Activated T-helper 1 cell treated with anti-CD3 and anti-CD28 coated beads, Interleukin-12 subunit alpha, Interleukin-12 subunit beta, Interleukin-2, Interleukin-4 antibody, amounts not matched to agents 30 ng/mL and 10 ng/mL and 1 ng/mL, durations not matched to agents 14 hours and 24 hours and 36 hours (primary cell): ENCODE data around the gene FKBP9. TPM values are rescaled to one million over a fixed set of nuclear protein-coding genes. Genes with fewer than 3 reads are reported as not detected.
"Not testable (repeated sequence)": the region's sequence is repeated elsewhere in the genome, so short reads cannot be mapped to it uniquely, and the experiment has no call there.

Experiments
- DNase-seq: peaks from one replicate; pipeline ENCODE4 v3.0.0; 2021; ENCODE audit warnings: low spot score
- H3K27ac Mint-ChIP-seq: one replicate; pipeline ENCODE4 v1.8.0; 2021; ENCODE audit warnings: mild to moderate bottlenecking, mixed read lengths
- H3K27me3 Mint-ChIP-seq: one replicate; pipeline ENCODE4 v1.8.0; 2022; ENCODE audit warnings: mild to moderate bottlenecking, moderate library complexity, mixed read lengths; ENCODE audit not compliant: insufficient read depth
- H3K36me3 Mint-ChIP-seq: one replicate; pipeline ENCODE4 v1.8.0; 2021; ENCODE audit warnings: low read depth, mixed read lengths
- H3K4me1 Mint-ChIP-seq: one replicate; pipeline ENCODE4 v1.8.0; 2021; ENCODE audit warnings: low read depth, mixed read lengths
- H3K4me3 Mint-ChIP-seq: one replicate; pipeline ENCODE4 v1.8.0; 2021; ENCODE audit warnings: mild to moderate bottlenecking, moderate library complexity, mixed read lengths
- H3K9me3 Mint-ChIP-seq: one replicate; pipeline ENCODE4 v1.8.0; 2021; ENCODE audit warnings: mixed read lengths
- intact Hi-C: fragments of 100-400 bp; cut with micrococcal nuclease; formaldehyde crosslinking; loops from one replicate; pipeline ENCODE4 v1.15.1; 2024
- total RNA-seq: library from RNA; stranded (reverse); gene quantifications from 2 replicates; pipeline ENCODE4 v1.2.3, GENCODE V29; 2022

FKBP9 gene, protein sequence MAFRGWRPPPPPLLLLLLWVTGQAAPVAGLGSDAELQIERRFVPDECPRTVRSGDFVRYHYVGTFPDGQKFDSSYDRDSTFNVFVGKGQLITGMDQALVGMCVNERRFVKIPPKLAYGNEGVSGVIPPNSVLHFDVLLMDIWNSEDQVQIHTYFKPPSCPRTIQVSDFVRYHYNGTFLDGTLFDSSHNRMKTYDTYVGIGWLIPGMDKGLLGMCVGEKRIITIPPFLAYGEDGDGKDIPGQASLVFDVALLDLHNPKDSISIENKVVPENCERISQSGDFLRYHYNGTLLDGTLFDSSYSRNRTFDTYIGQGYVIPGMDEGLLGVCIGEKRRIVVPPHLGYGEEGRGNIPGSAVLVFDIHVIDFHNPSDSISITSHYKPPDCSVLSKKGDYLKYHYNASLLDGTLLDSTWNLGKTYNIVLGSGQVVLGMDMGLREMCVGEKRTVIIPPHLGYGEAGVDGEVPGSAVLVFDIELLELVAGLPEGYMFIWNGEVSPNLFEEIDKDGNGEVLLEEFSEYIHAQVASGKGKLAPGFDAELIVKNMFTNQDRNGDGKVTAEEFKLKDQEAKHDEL
- 0.52 and 2.4 TPM in 2 replicates for total RNA-seq

DNA sequence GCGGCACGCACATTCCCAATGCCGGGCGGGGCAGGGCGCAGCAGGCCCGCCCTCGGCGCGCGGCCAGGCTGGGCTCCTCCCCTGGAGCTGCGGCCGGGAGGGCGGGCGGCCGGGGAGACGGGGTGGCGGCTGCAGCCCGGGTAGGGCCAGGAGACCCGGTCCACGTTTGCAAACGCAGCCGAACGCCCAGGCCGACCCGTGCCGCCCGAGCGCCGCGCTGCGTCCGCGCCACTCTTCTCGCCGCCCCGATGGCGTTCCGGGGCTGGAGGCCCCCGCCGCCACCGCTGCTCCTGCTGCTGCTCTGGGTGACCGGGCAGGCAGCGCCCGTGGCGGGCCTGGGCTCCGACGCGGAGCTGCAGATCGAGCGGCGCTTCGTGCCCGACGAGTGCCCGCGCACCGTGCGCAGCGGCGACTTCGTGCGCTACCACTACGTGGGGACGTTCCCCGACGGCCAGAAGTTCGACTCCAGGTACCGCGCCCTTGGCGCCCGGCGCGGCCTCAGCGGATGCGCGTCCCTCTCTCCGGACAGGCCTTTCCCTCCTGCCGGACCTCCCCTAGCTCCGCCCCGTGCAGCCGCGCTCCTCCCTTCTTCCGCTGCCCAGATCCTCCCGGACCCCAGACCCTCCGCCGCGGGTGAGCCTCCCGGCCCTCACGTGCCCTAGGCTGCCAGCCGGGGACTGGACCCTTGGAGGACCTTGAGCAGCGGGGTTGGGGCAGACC is at the start of gene FKBP9:
FKBP9 (plus strand) TSS at position 115 of the 720 bp plus-strand sequence; CDS start at position 249, 134 bp downstream.
- peak within 1 kb of the TSS; percentile 79 for H3K4me3 Mint-ChIP-seq
- H3K36me3 Mint-ChIP-seq = peaks cover 2% of the 10 kb centered on the region
- H3K27me3 Mint-ChIP-seq = peaks cover 31% of the 10 kb centered on the region
- no peaks in the 10 kb centered on the region for H3K9me3 Mint-ChIP-seq
- intact Hi-C loops = loop anchor here (5.0 kb wide), 1 partner anchor 155 kb away; no protein-coding TSS in a partner anchor
- DNase-seq = no peak
- peaks cover 6% of the 10 kb centered on the region for H3K4me1 Mint-ChIP-seq
- peak within 1 kb of the TSS; percentile 2 for H3K27ac Mint-ChIP-seq

GRCh38 chr7:32910195-32910594 is 47.0 kb upstream of the FKBP9 start:
- H3K4me3 Mint-ChIP-seq = no peak overlapping the region
- DNase-seq = no peak
- no peaks in the 10 kb centered on the region for H3K27me3 Mint-ChIP-seq
- H3K27ac Mint-ChIP-seq = no peak overlapping the region
- peaks cover 3% of the 10 kb centered on the region for H3K36me3 Mint-ChIP-seq
- H3K4me1 Mint-ChIP-seq = peaks cover 12% of the 10 kb centered on the region
- intact Hi-C loops = no loop called here
- H3K9me3 Mint-ChIP-seq = no peaks in the 10 kb centered on the region

DNA sequence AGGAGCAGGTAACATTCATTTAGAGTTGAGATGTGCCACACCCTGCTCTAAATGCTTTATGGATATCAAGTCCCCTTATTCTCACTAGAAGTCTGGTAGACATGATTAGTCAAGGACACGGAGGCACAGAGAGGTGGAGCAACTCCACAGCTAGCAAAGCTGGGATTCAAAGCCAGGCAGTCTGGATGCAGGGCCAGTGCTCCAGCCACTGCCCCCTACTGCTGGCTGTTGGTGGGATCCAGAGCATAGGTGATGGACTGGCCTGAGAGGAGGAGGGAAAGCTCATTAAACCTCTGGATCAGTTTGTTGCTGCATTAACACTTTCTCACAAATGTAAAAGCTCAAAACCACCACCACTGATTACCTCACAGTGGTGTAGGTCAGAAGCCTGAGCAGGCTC is 43.1 kb upstream of the FKBP9 start:
- H3K36me3 Mint-ChIP-seq = peaks cover 18% of the 10 kb centered on the region
- H3K4me3 Mint-ChIP-seq = no peak overlapping the region
- no peaks in the 10 kb centered on the region for H3K9me3 Mint-ChIP-seq
- H3K27ac Mint-ChIP-seq = peak overlapping the region; percentile 46
- DNase-seq = no peak
- no peaks in the 10 kb centered on the region for H3K27me3 Mint-ChIP-seq
- H3K4me1 Mint-ChIP-seq = peaks cover 13% of the 10 kb centered on the region
- intact Hi-C loops = no loop called here

- DNase-seq = no peak
- Mint-ChIP-seq H3K4me1 (peaks cover 13% of the 10 kb centered on the region), H3K27me3 (no peaks in the 10 kb centered on the region), H3K4me3 (no peak overlapping the region), H3K9me3 (no peaks in the 10 kb centered on the region), H3K27ac (no peak overlapping the region), H3K36me3 (peaks cover 18% of the 10 kb centered on the region)
- intact Hi-C loops = no loop called here
Observed at GRCh38 chr7:32915041-32915536, 42.2 kb upstream of the FKBP9 start.

DNA sequence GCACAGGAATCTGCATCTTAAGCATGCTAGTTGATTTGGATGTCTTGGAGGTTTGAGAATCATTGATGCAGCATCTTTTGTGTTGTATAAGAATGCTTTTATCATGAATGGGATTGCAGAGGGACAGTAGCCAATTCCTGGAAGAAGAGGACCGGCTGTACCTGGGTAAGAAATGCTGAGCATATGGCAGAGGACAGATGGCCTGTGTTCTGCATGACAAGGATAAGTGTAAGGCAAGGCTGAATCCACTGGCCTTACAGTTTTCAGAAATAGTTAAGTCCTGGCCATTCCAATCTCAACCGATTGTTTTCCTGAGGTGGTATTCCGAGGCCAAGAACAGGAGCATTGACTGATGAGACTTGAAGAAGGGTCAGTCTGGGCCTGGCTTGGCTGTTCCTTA is 41.2 kb upstream of the FKBP9 start:
- no peak for DNase-seq
- Mint-ChIP-seq H3K36me3 (peaks cover 18% of the 10 kb centered on the region), H3K27ac (no peak overlapping the region), H3K4me3 (no peak overlapping the region), H3K27me3 (no peaks in the 10 kb centered on the region), H3K4me1 (peaks cover 13% of the 10 kb centered on the region), H3K9me3 (no peaks in the 10 kb centered on the region)
- intact Hi-C loops = no loop called here

GRCh38 chr7:32916994-32917393 is 40.2 kb upstream of the FKBP9 start:
- DNase-seq, intact Hi-C loops, H3K4me3 Mint-ChIP-seq, H3K27me3 Mint-ChIP-seq, H3K27ac Mint-ChIP-seq, H3K9me3 Mint-ChIP-seq: not testable (repeated sequence)
- peaks cover 13% of the 10 kb centered on the region for H3K4me1 Mint-ChIP-seq
- peaks cover 21% of the 10 kb centered on the region for H3K36me3 Mint-ChIP-seq

DNA sequence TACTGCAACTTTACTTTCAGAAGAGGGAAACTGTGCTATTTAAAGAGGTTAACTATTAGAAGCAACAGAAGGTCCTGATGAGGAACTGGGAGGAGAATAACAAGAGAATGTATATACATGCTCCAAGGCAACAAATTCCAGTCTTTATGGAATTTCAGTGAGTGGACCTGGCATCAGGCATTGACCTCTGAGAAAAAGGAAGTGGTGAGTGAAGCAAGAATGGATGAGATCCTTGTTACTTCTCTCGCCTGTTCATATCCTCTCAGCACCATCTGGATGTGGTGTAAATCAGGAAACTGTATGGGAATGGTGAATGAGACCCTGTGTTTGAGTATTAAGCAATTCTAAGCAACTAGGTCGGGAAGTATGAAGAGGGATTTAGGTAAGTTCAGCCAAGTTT is 35.3 kb upstream of the FKBP9 start:
- intact Hi-C loops = no loop called here
- no peaks in the 10 kb centered on the region for H3K27me3 Mint-ChIP-seq
- H3K4me1 Mint-ChIP-seq = no peaks in the 10 kb centered on the region
- H3K4me3 Mint-ChIP-seq = no peak overlapping the region
- no peak overlapping the region for H3K27ac Mint-ChIP-seq
- peaks cover 24% of the 10 kb centered on the region for H3K36me3 Mint-ChIP-seq
- H3K9me3 Mint-ChIP-seq = no peaks in the 10 kb centered on the region
- DNase-seq = no peak

DNA sequence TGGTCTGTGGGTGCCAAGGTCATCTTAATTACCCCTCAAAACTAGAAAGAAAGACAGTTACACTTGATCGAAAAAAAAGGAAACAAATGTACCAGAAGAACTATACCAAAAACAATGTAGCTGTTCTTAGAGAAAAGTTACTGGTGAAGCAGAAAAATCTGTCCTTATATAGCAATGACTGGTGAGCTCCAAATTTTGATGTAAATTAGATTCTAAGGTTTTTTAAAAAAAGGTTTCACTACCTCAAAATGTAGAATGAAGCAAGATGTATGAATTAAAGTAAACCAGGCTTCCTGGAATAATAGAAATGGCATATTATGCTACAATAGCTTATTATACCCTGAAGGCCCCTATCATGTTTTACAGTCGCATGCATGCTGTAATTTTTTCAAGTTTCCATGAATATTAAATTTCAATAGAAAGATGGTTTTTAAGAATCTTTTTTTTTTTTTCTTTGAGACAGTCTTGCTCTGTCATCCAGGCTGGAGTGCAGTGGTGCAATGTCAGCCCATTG is 28.4 kb upstream of the FKBP9 start:
- H3K36me3 Mint-ChIP-seq = peaks cover 28% of the 10 kb centered on the region
- no peaks in the 10 kb centered on the region for H3K9me3 Mint-ChIP-seq
- intact Hi-C loops = no loop called here
- no peaks in the 10 kb centered on the region for H3K27me3 Mint-ChIP-seq
- DNase-seq = no peak
- no peak overlapping the region for H3K4me3 Mint-ChIP-seq
- H3K4me1 Mint-ChIP-seq = no peaks in the 10 kb centered on the region
- no peak overlapping the region for H3K27ac Mint-ChIP-seq

GRCh38 chr7:32929430-32930143 is 27.7 kb upstream of the FKBP9 start:
- Mint-ChIP-seq H3K27me3 (no peaks in the 10 kb centered on the region), H3K4me3 (no peak overlapping the region), H3K27ac (no peak overlapping the region), H3K9me3 (no peaks in the 10 kb centered on the region), H3K4me1 (no peaks in the 10 kb centered on the region), H3K36me3 (peaks cover 27% of the 10 kb centered on the region)
- no peak for DNase-seq
- intact Hi-C loops = no loop called here

GRCh38 chr7:32930378-32930777 is 26.9 kb upstream of the FKBP9 start:
- no peak for DNase-seq
- intact Hi-C loops = no loop called here
- Mint-ChIP-seq H3K36me3 (peaks cover 23% of the 10 kb centered on the region), H3K27me3 (no peaks in the 10 kb centered on the region), H3K4me1 (no peaks in the 10 kb centered on the region), H3K27ac (no peak overlapping the region), H3K9me3 (no peaks in the 10 kb centered on the region), H3K4me3 (no peak overlapping the region)

GRCh38 chr7:32935558-32935957 is 21.7 kb upstream of the FKBP9 start:
- no peaks in the 10 kb centered on the region for H3K27me3 Mint-ChIP-seq
- no peak overlapping the region for H3K27ac Mint-ChIP-seq
- no peak overlapping the region for H3K4me3 Mint-ChIP-seq
- H3K4me1 Mint-ChIP-seq = peaks cover 7% of the 10 kb centered on the region
- no peaks in the 10 kb centered on the region for H3K9me3 Mint-ChIP-seq
- DNase-seq = no peak
- H3K36me3 Mint-ChIP-seq = peaks cover 8% of the 10 kb centered on the region
- intact Hi-C loops = no loop called here

DNA sequence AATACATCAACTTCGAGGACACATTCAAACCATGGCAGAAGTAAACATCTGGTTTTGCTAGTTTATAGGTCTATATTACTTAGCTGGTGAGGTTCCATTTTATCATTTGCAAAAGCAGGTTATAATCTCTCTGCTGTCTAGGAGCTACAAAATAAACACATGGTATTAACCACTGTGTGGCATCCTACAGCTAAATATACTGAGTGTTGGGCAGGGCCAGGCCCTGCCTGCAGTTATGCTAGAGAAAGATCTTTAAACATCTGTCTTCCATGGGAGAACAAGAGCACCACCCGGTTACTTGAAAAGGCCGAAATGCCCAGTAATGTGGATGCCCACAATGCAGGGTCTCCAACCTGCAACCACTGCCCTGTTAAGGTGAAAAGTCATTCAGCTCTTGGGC is 20.6 kb upstream of the FKBP9 start:
- Mint-ChIP-seq H3K27ac (no peak overlapping the region), H3K9me3 (no peaks in the 10 kb centered on the region), H3K4me1 (peaks cover 15% of the 10 kb centered on the region), H3K27me3 (no peaks in the 10 kb centered on the region), H3K36me3 (peaks cover 13% of the 10 kb centered on the region), H3K4me3 (no peak overlapping the region)
- DNase-seq = no peak
- intact Hi-C loops = no loop called here
